ENCODE results near the gene GUCA1A.

GUCA1A gene

DNA sequence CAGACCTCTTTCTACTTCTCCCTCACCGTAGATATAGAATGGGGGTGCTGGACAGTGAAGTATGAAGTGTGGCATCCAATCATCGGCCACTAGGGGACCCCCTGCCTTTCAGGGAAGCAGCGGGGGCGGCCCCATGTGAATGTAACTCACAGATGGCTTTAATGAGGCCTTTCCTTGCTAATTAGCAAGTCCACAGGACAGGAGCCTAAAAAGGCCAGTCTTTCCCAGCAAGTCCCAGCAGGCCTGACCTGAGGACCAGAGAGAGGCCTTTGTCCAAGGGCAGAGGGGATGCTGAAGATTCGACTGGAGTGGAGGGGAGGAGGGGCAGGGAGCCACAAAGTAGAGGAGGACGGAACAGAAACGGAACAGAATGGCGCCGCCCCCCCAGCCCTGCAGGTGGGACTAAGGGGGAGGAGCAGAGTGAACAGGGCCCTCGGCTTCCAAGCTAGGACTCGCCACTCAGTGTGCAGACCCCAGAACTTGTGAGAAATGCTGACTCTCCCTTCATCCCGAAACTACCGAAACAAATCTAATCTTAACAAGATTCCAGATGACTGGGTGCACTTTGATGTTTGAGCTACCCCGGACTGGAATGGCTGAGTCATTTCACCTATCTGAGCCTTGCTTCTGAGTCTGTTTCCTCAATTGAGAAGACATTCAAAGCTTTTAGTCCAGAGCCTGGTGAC is 36.5 kb upstream of the GUCA1A start:
- Histone ChIP-seq H3K27me3 (replicated peaks; ENCODE audit: control insufficient read depth, insufficient read depth, low read length) (no peaks in the 10 kb centered on the region), H3K4me1 (ENCODE audit: control insufficient read depth, insufficient read depth, low read length) (peaks cover 30% of the 10 kb centered on the region), H3K36me3 (ENCODE audit: control insufficient read depth, insufficient read depth, low read length, severe bottlenecking) (no peaks in the 10 kb centered on the region), H3K9me3 (ENCODE audit: control insufficient read depth, low read length) (no peaks in the 10 kb centered on the region), H3K4me3 (ENCODE audit: low read length) (no peak overlapping the region), H3K9ac (ENCODE audit: low read length) (peak overlapping the region; percentile 4)
- DNase-seq (ENCODE audit: low read depth): peak; percentile 53

DNA sequence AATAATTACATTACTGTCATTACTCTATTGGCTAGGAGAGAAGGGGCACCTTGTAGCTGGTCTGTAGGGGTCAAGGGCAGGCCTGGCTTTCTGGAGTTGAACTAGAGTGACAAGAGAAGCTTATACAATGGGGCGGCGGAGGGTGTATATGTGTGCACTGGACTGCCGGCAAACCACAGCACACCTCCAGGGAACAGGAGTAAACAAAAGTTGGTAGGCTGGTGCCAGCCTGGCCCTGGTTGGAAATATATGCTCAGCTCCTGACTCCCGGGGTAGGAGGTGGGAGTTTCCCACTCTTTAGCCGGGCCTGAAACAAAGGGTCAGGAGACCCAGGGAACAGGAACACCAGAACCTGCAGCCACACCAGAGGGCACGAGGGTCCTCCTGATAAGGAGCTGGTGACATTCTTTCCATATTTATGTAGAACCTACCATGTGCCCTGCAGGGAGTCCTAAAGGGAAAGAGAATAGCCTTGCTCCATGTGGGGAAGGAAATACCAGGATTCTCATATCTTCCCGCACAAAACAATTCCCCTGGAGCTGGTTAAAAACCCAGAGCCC is 35.9 kb upstream of the GUCA1A start:
- Histone ChIP-seq H3K4me1 (ENCODE audit: control insufficient read depth, insufficient read depth, low read length) (peaks cover 34% of the 10 kb centered on the region), H3K27me3 (replicated peaks; ENCODE audit: control insufficient read depth, insufficient read depth, low read length) (no peaks in the 10 kb centered on the region), H3K4me3 (ENCODE audit: low read length) (no peak overlapping the region), H3K36me3 (ENCODE audit: control insufficient read depth, insufficient read depth, low read length, severe bottlenecking) (no peaks in the 10 kb centered on the region), H3K9me3 (ENCODE audit: control insufficient read depth, low read length) (no peaks in the 10 kb centered on the region), H3K9ac (ENCODE audit: low read length) (peak overlapping the region; percentile 4)
- DNase-seq (ENCODE audit: low read depth): no peak

DNA sequence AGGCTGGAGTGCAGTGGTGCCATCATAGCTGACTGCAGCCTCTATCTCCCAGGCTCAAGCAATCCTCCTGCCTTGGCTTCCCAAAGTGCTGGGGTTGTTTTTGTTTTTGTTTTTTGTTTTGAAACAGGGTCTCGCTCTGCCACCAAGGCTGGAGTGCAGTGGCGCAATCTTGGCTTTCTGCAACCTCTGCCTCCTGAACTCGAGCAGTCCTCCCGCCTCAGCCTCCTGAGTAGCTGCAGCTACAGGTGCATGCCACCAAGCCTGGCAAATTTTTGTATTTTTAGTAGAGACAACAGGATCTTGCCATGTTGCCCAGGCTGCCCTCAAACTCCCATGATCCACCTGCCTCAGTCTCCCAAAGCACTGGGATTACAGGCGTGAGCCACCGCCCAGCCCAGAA is 35.0 kb upstream of the GUCA1A start:
- Histone ChIP-seq H3K9me3 (ENCODE audit: control insufficient read depth, low read length) (no peaks in the 10 kb centered on the region), H3K4me3 (ENCODE audit: low read length) (no peak overlapping the region), H3K4me1 (ENCODE audit: control insufficient read depth, insufficient read depth, low read length) (peaks cover 34% of the 10 kb centered on the region), H3K27me3 (replicated peaks; ENCODE audit: control insufficient read depth, insufficient read depth, low read length) (no peaks in the 10 kb centered on the region), H3K9ac (ENCODE audit: low read length) (no peak overlapping the region), H3K36me3 (ENCODE audit: control insufficient read depth, insufficient read depth, low read length, severe bottlenecking) (no peaks in the 10 kb centered on the region)
- no peak for DNase-seq (ENCODE audit: low read depth)

DNA sequence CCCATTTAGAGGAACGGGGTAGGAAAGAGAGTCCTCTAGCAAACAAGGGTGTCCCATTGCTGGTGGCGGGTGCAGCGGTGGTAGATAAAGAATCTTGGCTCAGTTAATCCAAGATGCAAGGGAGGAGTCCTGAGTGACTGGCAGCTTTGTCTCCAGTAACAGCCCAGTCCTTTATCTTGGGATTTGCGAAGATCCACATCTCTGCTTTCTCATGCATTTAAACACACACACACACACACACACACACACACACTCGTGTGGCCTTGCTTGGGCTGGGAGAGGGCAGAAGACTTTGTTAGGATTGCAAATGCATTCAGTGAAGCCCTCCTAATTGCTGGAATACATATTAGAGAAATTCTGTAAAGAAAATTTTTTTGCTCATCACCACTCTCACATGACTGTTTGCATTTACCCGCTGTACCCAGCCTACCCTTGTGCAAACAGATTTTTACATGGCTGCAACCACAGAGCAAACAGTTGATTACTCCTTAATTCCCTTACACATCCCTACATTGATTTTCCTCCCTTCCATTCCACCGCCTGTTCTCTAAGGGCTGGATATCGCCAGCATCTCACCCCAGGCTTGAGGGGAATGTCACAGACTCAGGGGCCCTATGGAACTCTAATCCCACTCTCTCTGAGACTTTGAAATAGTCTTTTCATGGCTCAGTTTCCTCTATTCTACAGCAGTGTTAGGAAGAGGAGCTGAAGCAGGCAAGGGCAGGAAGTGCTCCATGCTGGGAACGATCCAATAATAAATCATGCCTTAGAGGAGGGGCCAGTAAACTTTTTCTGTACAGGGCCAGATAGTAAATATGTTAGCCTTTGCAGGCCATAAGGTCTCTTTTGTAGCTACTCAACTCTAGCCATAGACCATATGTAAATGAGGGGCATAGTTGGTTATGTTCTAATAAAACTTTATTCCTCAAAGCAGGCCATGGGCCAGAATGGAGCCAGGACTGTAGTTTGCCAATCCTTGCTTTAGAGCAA is 34.2 kb upstream of the GUCA1A start:
- no peak overlapping the region for H3K9ac ChIP-seq (ENCODE audit: low read length)
- no peaks in the 10 kb centered on the region for H3K9me3 ChIP-seq (ENCODE audit: control insufficient read depth, low read length)
- H3K4me3 ChIP-seq (ENCODE audit: low read length): no peak overlapping the region
- peaks cover 34% of the 10 kb centered on the region for H3K4me1 ChIP-seq (ENCODE audit: control insufficient read depth, insufficient read depth, low read length)
- no peaks in the 10 kb centered on the region for H3K27me3 ChIP-seq (replicated peaks; ENCODE audit: control insufficient read depth, insufficient read depth, low read length)
- DNase-seq (ENCODE audit: low read depth): no peak
- H3K36me3 ChIP-seq (ENCODE audit: control insufficient read depth, insufficient read depth, low read length, severe bottlenecking): no peaks in the 10 kb centered on the region

DNA sequence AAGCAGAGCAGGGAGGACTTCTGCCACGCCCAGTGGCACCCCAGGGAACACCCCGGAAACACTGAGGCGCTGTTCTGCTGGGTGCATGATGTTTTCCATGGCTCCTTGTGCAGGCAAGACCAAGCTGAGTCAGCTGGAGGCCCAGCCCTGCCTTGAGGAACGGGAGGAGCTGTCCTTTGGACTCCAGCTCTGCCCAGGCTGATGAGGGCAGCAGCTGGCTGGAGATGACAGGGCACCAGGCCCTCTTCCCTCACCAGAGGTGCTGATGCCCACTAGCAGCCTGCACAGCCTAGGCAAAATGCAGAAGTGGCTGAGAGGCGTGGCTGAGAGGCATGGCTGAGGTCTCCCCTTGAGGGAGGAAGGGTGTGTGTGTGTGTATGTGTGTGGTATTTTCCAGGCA is 33.1 kb upstream of the GUCA1A start:
- Histone ChIP-seq H3K4me1 (ENCODE audit: control insufficient read depth, insufficient read depth, low read length) (peaks cover 34% of the 10 kb centered on the region), H3K9ac (ENCODE audit: low read length) (no peak overlapping the region), H3K4me3 (ENCODE audit: low read length) (no peak overlapping the region), H3K9me3 (ENCODE audit: control insufficient read depth, low read length) (no peaks in the 10 kb centered on the region), H3K27me3 (replicated peaks; ENCODE audit: control insufficient read depth, insufficient read depth, low read length) (no peaks in the 10 kb centered on the region), H3K36me3 (ENCODE audit: control insufficient read depth, insufficient read depth, low read length, severe bottlenecking) (no peaks in the 10 kb centered on the region)
- no peak for DNase-seq (ENCODE audit: low read depth)

DNA sequence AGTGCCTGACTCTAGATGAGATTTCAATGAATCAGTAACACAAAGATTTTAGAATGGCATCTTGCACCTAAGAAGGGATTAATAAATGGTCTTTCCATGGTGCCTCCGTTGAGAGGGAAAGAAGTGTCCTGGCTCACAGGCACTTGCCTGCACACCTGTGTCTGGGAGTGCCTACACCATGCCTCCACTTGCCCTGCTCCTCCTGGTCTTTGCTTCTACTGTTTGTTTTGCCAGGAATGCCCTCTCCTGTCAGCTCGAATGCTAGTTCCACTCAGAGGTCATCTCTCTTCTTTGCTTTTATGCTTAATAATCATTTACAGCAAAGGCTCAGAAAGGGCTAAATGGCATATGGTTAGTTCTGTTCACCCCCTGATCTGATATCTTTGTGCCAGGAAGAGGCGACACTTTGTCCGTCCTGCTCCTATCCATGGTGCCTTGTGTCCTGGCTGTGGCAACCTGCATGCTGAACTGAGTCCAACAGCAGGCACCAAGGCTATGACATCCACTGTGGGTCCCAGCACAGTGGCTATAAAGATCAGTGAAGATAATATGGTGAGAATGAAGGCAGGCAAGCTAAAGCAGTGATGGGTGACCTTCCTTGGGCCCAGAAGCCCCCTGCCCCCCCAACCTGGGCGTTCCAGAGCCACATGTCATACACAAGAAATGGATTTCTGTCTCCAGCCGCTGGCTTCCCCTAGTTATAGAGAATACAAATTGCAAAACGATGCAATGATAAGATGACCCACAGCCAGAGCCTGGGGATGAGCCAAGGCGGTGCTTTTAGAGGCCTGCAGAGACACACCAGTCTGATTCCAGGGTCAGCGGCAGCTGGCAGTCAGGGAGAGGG is 32.2 kb upstream of the GUCA1A start:
- Histone ChIP-seq H3K27me3 (replicated peaks; ENCODE audit: control insufficient read depth, insufficient read depth, low read length) (no peaks in the 10 kb centered on the region), H3K36me3 (ENCODE audit: control insufficient read depth, insufficient read depth, low read length, severe bottlenecking) (no peaks in the 10 kb centered on the region), H3K4me3 (ENCODE audit: low read length) (peak overlapping the region; percentile 74), H3K9me3 (ENCODE audit: control insufficient read depth, low read length) (no peaks in the 10 kb centered on the region), H3K4me1 (ENCODE audit: control insufficient read depth, insufficient read depth, low read length) (peaks cover 34% of the 10 kb centered on the region), H3K9ac (ENCODE audit: low read length) (peak overlapping the region; percentile 90)
- no peak for DNase-seq (ENCODE audit: low read depth)

DNA sequence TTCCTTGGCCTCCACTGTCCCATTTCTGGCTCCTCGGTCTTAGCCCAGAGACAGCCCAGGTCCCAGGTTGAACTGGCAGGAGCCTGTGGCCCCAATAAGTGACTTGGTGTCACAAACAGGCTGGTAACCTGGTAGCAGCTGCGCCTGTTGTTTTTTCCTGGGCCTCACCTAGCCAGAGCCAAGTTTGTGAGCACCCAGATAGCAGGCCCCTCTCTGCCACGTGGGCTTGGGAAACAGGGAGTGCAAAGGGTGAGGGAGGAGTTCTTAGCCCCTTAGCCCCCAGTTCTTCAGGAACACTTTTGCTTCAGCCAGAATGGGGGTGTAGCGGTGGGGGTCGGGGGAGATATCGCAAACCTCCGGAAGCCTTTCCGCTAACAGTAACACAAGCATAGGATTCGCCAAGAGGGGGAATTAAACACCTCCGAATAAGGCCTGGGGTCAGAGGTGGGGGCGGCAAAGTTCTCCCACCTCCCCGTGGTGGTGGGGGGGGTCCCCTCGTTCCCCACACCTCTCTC is 31.5 kb upstream of the GUCA1A start:
- Histone ChIP-seq H3K36me3 (ENCODE audit: control insufficient read depth, insufficient read depth, low read length, severe bottlenecking) (no peaks in the 10 kb centered on the region), H3K9me3 (ENCODE audit: control insufficient read depth, low read length) (no peaks in the 10 kb centered on the region), H3K27me3 (replicated peaks; ENCODE audit: control insufficient read depth, insufficient read depth, low read length) (no peaks in the 10 kb centered on the region), H3K9ac (ENCODE audit: low read length) (peak overlapping the region; percentile 90), H3K4me3 (ENCODE audit: low read length) (peak overlapping the region; percentile 74), H3K4me1 (ENCODE audit: control insufficient read depth, insufficient read depth, low read length) (peaks cover 30% of the 10 kb centered on the region)
- DNase-seq (ENCODE audit: low read depth): no peak

DNA sequence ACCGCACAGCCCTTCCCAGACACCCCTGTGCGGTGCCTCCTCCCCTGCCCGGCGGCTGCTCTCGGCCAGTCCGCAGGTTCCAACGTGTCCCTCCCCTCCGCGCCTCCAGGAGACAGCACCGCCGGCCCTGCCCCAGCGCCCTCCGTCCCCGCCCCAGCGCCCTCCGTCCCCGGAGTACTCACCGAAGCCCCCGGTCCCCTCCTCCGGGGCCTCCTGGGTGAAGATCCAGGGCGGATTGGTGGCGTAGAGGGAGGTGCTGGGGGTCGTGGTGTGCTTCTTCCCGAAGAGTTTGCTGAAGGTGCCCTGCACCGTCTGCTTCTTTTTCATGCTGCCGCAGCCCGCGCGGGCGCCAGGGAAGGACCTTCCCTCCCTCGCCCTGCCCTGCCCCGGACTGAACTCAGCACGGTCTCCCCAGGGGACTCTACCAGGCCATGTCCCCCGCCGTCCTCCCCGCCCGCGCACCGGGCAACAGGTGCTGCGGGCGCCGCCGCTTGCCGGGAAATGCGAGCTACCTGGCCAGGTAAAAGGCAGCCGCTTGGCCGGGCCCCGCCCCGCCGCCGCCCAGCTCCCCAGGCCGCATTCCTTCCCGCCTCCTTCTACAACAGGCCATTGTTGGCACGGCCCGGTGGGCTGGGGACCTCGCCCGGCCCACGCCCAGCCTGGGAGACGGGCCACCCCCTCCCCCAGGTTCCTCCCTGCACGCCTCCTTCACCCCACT is 30.9 kb upstream of the GUCA1A start, which contains the start of gene C6orf132:
C6orf132 (minus strand) TSS at position 503 of the 718 bp plus-strand sequence; CDS start at position 327, 176 bp downstream.
- DNase-seq (ENCODE audit: low read depth): no peak
- peak within 1 kb of the TSS; percentile 90 for H3K9ac ChIP-seq (ENCODE audit: low read length)
- no peaks in the 10 kb centered on the region for H3K27me3 ChIP-seq (replicated peaks; ENCODE audit: control insufficient read depth, insufficient read depth, low read length)
- no peaks in the 10 kb centered on the region for H3K9me3 ChIP-seq (ENCODE audit: control insufficient read depth, low read length)
- H3K4me1 ChIP-seq (ENCODE audit: control insufficient read depth, insufficient read depth, low read length): peaks cover 24% of the 10 kb centered on the region
- H3K4me3 ChIP-seq (ENCODE audit: low read length): peak within 1 kb of the TSS; percentile 74
- no peaks in the 10 kb centered on the region for H3K36me3 ChIP-seq (ENCODE audit: control insufficient read depth, insufficient read depth, low read length, severe bottlenecking)

DNA sequence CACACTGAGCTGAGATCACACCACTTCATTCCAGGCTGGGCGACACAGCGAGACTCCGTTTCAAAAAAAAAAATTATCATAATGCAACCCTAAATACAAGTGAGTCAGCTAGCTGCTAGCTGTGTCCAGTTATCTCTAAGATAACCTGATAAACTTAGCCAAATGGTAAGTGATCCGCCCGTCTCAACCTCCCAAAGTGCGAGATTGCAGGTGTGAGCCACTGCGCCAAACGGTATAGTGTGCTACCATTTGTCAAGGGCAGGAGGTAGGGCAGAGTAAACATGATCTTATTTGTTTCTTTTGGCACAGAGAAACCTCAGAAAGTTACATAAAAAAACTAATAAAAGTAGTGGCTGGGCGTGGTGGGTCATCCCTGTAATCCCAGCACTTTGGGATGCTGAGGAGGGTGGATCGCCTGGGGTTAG is 26.0 kb upstream of the GUCA1A start:
- Histone ChIP-seq H3K4me3 (ENCODE audit: low read length) (no peak overlapping the region), H3K27me3 (replicated peaks; ENCODE audit: control insufficient read depth, insufficient read depth, low read length) (no peaks in the 10 kb centered on the region), H3K36me3 (ENCODE audit: control insufficient read depth, insufficient read depth, low read length, severe bottlenecking) (no peaks in the 10 kb centered on the region), H3K4me1 (ENCODE audit: control insufficient read depth, insufficient read depth, low read length) (no peaks in the 10 kb centered on the region), H3K9me3 (ENCODE audit: control insufficient read depth, low read length) (no peaks in the 10 kb centered on the region), H3K9ac (ENCODE audit: low read length) (no peak overlapping the region)
- DNase-seq (ENCODE audit: low read depth): no peak

DNA sequence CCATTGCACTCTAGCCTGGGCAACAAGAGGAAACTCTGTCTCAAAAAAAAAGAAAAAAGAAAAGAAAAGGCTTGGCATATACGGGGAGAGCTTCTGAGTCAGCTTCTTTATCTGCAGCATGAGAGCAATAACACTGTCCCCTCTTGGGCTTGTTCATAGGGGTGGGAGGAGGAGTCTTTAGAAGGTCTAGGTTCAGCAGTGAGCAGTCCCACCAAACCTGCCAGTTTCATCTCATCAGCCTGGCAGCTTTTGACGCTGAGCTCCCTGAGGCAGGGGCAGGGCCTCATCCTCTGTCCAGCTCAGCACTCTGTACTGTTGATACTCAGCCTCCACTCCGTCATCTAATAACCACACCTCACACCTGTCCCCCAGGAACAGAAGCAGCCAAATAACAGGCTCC is 25.1 kb upstream of the GUCA1A start:
- Histone ChIP-seq H3K36me3 (ENCODE audit: control insufficient read depth, insufficient read depth, low read length, severe bottlenecking) (no peaks in the 10 kb centered on the region), H3K9ac (ENCODE audit: low read length) (no peak overlapping the region), H3K27me3 (replicated peaks; ENCODE audit: control insufficient read depth, insufficient read depth, low read length) (no peaks in the 10 kb centered on the region), H3K4me1 (ENCODE audit: control insufficient read depth, insufficient read depth, low read length) (no peaks in the 10 kb centered on the region), H3K4me3 (ENCODE audit: low read length) (no peak overlapping the region), H3K9me3 (ENCODE audit: control insufficient read depth, low read length) (no peaks in the 10 kb centered on the region)
- no peak for DNase-seq (ENCODE audit: low read depth)
